Transverse colon (tissue), 4 donors: ENCODE results near the gene GPX7. TPM values are rescaled to one million over a fixed set of nuclear protein-coding genes. Genes with fewer than 3 reads are reported as not detected.

ENCODE experiments used
- DNase-seq: peaks from one replicate; pipeline ENCODE4 v3.0.0-alpha.2; 2019
- H3K27ac ChIP-seq, 4 donors: fragments of 200-600 bp; sonication (generic); 2 replicates each; pipeline ENCODE4 v1.5.1; 2016 to 2018; ENCODE audit warnings: inconsistent platforms in 4 of 4
- H3K27me3 ChIP-seq: fragments of 200-600 bp; sonication (generic); 2 replicates; pipeline ENCODE4 v1.5.1; 2017; ENCODE audit warnings: inconsistent platforms
- H3K36me3 ChIP-seq, 4 donors: fragments of 200-600 bp; sonication (generic); 2 replicates each; pipeline ENCODE4 v1.5.1; 2017 to 2019; ENCODE audit warnings: inconsistent platforms in 4 of 4
- H3K4me1 ChIP-seq, 4 donors: fragments of 200-600 bp; sonication (generic); 2 replicates each; pipeline ENCODE4 v1.5.1; 2017 to 2020; ENCODE audit warnings: inconsistent platforms in 4 of 4
- H3K4me3 ChIP-seq, 4 donors: fragments of 200-600 bp; sonication (generic); 1 replicate in 1 of 4; 2 replicates in 3 of 4; pipeline versions ENCODE4 v1.5.1 to v1.6.1; 2017 to 2019; ENCODE audit warnings: inconsistent platforms in 4 of 4
- H3K9me3 ChIP-seq, 2 donors: fragments of 200-600 bp; sonication (generic); 2 replicates each; pipeline ENCODE4 v1.5.1; 2017 to 2019; ENCODE audit warnings: inconsistent platforms in 2 of 2
- EP300 ChIP-seq: sonication (generic); formaldehyde crosslinking; IDR thresholded peaks from one replicate; pipeline ENCODE4 v1.6.1; 2017; ENCODE audit warnings: antibody characterized with exemption, low read depth
- POLR2A ChIP-seq: fragments of 450-650 bp; IDR thresholded peaks from one replicate; pipeline ENCODE4 v1.6.1; 2016; ENCODE audit warnings: antibody characterized with exemption, mild to moderate bottlenecking, moderate library complexity
- POLR2AphosphoS5 ChIP-seq, 3 donors: sonication (generic); formaldehyde crosslinking; IDR thresholded peaks; one replicate each; pipeline ENCODE4 v1.6.1; 2016; ENCODE audit warnings: antibody characterized with exemption in 3 of 3
- WGBS, 2 donors: methylation state at CpG; one replicate each; pipeline ENCODE4 v1.1.5; 2018; ENCODE audit warnings: low coverage in 1 of 2; 5-methylcytosine and 5-hydroxymethylcytosine counted together
- in situ Hi-C, 4 donors: fragments of 200-750 bp; cut with MboI; loops; one replicate each; pipeline versions ENCODE4 v1.15.0 to v1.15.1; 2017; ENCODE audit warnings: low sequenced_read_pairs in 3 of 4, low pct_ligation_motif_present in 1 of 4, low pct_unique_long_range_greater_than_20kb in 1 of 4
- intact Hi-C: fragments of 100-400 bp; cut with DNase I; formaldehyde crosslinking; loops from one replicate; pipeline ENCODE4 v1.15.1; 2023; ENCODE audit warnings: low total_unique reads
- total RNA-seq, 4 donors: library from RNA; depleted of rRNA; stranded (reverse); fragments of >200 nt; gene quantifications; one replicate each; pipeline ENCODE4 v1.1.0, GENCODE V29; 2016
- TF ChIP-seq, protein P1 (sequence below), 5 experiments: fragments of 200-600 bp in 3 of 5; fragments of 450-650 bp in 2 of 5; sonication (generic) in 3 of 5; IDR thresholded peaks; 1 replicate in 2 of 5; 2 replicates in 3 of 5; pipeline ENCODE4 v1.5.1; 2016 to 2017; ENCODE audit warnings: antibody characterized with exemption in 5 of 5, inconsistent platforms in 3 of 5, mild to moderate bottlenecking in 2 of 5, moderate library complexity in 1 of 5

The GPX7 gene
- total RNA-seq, 4 donors from 2014 or later = 3.3 to 16.5 (median 5.6) TPM

- 78 to 100% methylated on average over 2 to 6 of the region's 6 CpGs for WGBS, 2 donors
- in situ Hi-C loops = no loop called here
- DNase-seq = no peak
Observed at GRCh38 chr1:52603630-52604029, 1.5 kb downstream of the GPX7 start.

DNA sequence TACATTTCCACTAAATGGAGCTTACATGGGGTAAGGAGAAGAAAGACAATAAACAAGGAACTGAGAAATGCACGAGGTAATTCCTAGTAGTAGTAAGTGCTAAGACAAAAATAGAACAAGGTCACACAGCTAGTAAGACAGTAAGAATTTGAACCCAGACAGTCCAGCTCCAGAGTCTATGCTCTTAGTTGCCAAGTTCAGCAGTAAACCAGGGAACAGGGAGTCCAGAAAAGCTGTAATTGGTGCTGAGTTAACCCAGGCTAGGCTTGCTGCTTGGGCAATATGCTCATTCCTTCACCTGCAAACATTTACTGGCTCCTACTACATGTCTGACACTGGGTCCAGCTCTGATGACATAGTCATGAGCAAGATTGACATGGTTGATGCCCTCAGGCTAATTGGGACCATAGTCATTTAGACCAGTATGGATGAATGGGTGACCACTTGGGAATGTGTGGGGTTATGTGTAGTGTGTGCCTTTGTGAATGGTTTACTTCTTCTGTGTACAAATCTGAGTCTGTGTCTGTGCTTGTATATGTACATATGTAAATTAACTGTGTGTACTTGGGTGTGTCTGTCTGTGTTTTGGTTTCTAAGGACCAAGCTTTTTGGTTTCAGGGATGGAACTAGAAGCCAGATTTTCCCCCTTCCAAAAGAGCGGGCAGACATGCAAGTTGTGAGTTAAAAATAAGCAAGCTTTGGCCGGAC lies 2.0 kb downstream of the GPX7 start:
- Histone ChIP-seq H3K27ac (peak overlapping the region in 2 of 4 donors; percentile 43 to 71), H3K27me3 (peaks cover 4% of the 10 kb centered on the region), H3K4me3 (no peak overlapping the region), H3K36me3 (no peaks in the 10 kb centered on the region), H3K4me1 (peaks cover 12 to 16% (median 15%) of the 10 kb centered on the region in 4 donors), H3K9me3 (no peaks in the 10 kb centered on the region)
- TF ChIP-seq, protein P1, sequence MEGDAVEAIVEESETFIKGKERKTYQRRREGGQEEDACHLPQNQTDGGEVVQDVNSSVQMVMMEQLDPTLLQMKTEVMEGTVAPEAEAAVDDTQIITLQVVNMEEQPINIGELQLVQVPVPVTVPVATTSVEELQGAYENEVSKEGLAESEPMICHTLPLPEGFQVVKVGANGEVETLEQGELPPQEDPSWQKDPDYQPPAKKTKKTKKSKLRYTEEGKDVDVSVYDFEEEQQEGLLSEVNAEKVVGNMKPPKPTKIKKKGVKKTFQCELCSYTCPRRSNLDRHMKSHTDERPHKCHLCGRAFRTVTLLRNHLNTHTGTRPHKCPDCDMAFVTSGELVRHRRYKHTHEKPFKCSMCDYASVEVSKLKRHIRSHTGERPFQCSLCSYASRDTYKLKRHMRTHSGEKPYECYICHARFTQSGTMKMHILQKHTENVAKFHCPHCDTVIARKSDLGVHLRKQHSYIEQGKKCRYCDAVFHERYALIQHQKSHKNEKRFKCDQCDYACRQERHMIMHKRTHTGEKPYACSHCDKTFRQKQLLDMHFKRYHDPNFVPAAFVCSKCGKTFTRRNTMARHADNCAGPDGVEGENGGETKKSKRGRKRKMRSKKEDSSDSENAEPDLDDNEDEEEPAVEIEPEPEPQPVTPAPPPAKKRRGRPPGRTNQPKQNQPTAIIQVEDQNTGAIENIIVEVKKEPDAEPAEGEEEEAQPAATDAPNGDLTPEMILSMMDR (IDR thresholded peaks at IDR 0.05) = no peak
- no peak for TF ChIP-seq POLR2A
- TF ChIP-seq EP300 = no peak
- no peak for TF ChIP-seq POLR2AphosphoS5 (IDR thresholded peaks at IDR 0.05)
- in situ Hi-C loops (no loop called here), intact Hi-C loops (no loop called here)
- 27 to 40% methylated on average over 1 to 3 of the region's 3 CpGs for WGBS, 2 donors
- no peak for DNase-seq

More at GRCh38 chr1:52603630-52604029, 1.5 kb downstream of the GPX7 start:
- Histone ChIP-seq H3K36me3 (no peaks in the 10 kb centered on the region), H3K27ac (peak overlapping the region in 2 of 4 donors; percentile 43 to 71), H3K4me1 (peaks cover 12 to 16% (median 15%) of the 10 kb centered on the region in 4 donors), H3K27me3 (peaks cover 4% of the 10 kb centered on the region), H3K9me3 (no peaks in the 10 kb centered on the region), H3K4me3 (no peak overlapping the region)
- TF ChIP-seq, protein P1 (IDR thresholded peaks at IDR 0.05) = no peak
- TF ChIP-seq EP300 (no peak), POLR2AphosphoS5 (IDR thresholded peaks at IDR 0.05) (no peak), POLR2A (no peak)
- intact Hi-C loops = no loop called here

GRCh38 chr1:52613636-52614373 lies 11.6 kb downstream of the GPX7 start:
- DNase-seq = no peak
- 56 to 63% methylated on average over 2 of the region's 2 CpGs for WGBS, 2 donors
- no peaks in the 10 kb centered on the region for H3K27me3 ChIP-seq
- TF ChIP-seq POLR2A = no peak
- no peak for TF ChIP-seq EP300
- TF ChIP-seq, protein P1 (IDR thresholded peaks at IDR 0.05) = no peak
- no peak for TF ChIP-seq POLR2AphosphoS5 (IDR thresholded peaks at IDR 0.05)
- no peak overlapping the region for H3K27ac ChIP-seq
- in situ Hi-C loops = no loop called here
- H3K9me3 ChIP-seq = no peaks in the 10 kb centered on the region
- H3K36me3 ChIP-seq = no peaks in the 10 kb centered on the region
- H3K4me1 ChIP-seq = no peaks in the 10 kb centered on the region
- intact Hi-C loops = no loop called here
- no peak overlapping the region for H3K4me3 ChIP-seq

- no peaks in the 10 kb centered on the region for H3K27me3 ChIP-seq
- TF ChIP-seq EP300 (no peak), POLR2A (no peak), POLR2AphosphoS5 (IDR thresholded peaks at IDR 0.05) (no peak)
- TF ChIP-seq, protein P1 (IDR thresholded peaks at IDR 0.05) = no peak
- H3K9me3 ChIP-seq = no peaks in the 10 kb centered on the region
- no peak overlapping the region for H3K4me3 ChIP-seq
- intact Hi-C loops (no loop called here), in situ Hi-C loops (no loop called here)
- no peak for DNase-seq
- H3K4me1 ChIP-seq = no peaks in the 10 kb centered on the region
- no peaks in the 10 kb centered on the region for H3K36me3 ChIP-seq
- WGBS, 2 donors = 84 to 96% methylated on average over 5 of the region's 5 CpGs
- no peak overlapping the region for H3K27ac ChIP-seq
Observed at GRCh38 chr1:52614671-52615070, 12.5 kb downstream of the GPX7 start.
